Subcutaneous adipose tissue (tissue), 4 donors: ENCODE data around the gene TMC3. TPM values are rescaled to one million over a fixed set of nuclear protein-coding genes. Genes with fewer than 3 reads are reported as not detected.

Source experiments
- CTCF ChIP-seq: fragments of 450-650 bp; IDR thresholded peaks from one replicate; pipeline ENCODE4 v1.5.1; 2016; ENCODE audit warnings: low read depth, mild to moderate bottlenecking, control low read depth, antibody characterized with exemption, moderate library complexity
- total RNA-seq, 4 donors: library from RNA; depleted of rRNA; stranded (reverse); fragments of >200 nt; gene quantifications; one replicate each; pipeline ENCODE4 v1.1.0, GENCODE V29; 2016

The TMC3 gene
- total RNA-seq, 4 donors from 2014 or later: not detected

- no peak for TF ChIP-seq CTCF
Observed at GRCh38 chr15:81394603-81395002, 20.6 kb upstream of the TMC3 start.

- TF ChIP-seq CTCF: no peak
Observed at GRCh38 chr15:81391657-81392056, 17.6 kb upstream of the TMC3 start.

GRCh38 chr15:81388436-81388770 lies 14.4 kb upstream of the TMC3 start:
- TF ChIP-seq CTCF: no peak

- TF ChIP-seq CTCF: no peak
Observed at GRCh38 chr15:81387621-81388435, 13.8 kb upstream of the TMC3 start.

- no peak for TF ChIP-seq CTCF
Observed at GRCh38 chr15:81386947-81387346, 12.9 kb upstream of the TMC3 start.

- no peak for TF ChIP-seq CTCF
Observed at GRCh38 chr15:81385721-81386076, 11.7 kb upstream of the TMC3 start.

- no peak for TF ChIP-seq CTCF
Observed at GRCh38 chr15:81384891-81385720, 11.1 kb upstream of the TMC3 start.
